GM13977 (cell line): Measurements from ENCODE around the gene MYO10.

Experiments
- DNase-seq: peaks from one replicate; pipeline ENCODE4 v3.0.0; 2012; ENCODE audit warnings: low spot score
- CTCF ChIP-seq: IDR thresholded peaks from 2 replicates; pipeline ENCODE4 v1.5.1; 2012; ENCODE audit warnings: mild to moderate bottlenecking, control low read depth; ENCODE audit not compliant: insufficient read depth; ENCODE audit errors: extremely low read depth, missing control alignments
- in situ Hi-C: fragments of 300-500 bp; cut with MboI; formaldehyde crosslinking; loops from one replicate; pipeline ENCODE4 v1.12.0; 2022; ENCODE audit warnings: low sequenced_read_pairs, low pct_unique_long_range_greater_than_20kb, mixed read lengths, inconsistent platforms; ENCODE audit not compliant: unreplicated experiment

The MYO10 gene

GRCh38 chr5:16894236-16895057, 41.6 kb downstream of the MYO10 start:
- in situ Hi-C loops: no loop called here

GRCh38 chr5:16891033-16891432, 45.1 kb downstream of the MYO10 start:
- in situ Hi-C loops: no loop called here
- DNase-seq: no peak
- TF ChIP-seq CTCF: no peak

More at GRCh38 chr5:16894236-16895057, 41.6 kb downstream of the MYO10 start:
- no peak for TF ChIP-seq CTCF
- DNase-seq: no peak

GRCh38 chr5:16889972-16890519, 46.0 kb downstream of the MYO10 start:
- DNase-seq: no peak
- in situ Hi-C loops: no loop called here
- TF ChIP-seq CTCF: no peak

- in situ Hi-C loops: no loop called here
- no peak for TF ChIP-seq CTCF
- DNase-seq: no peak
These were observed 46.7 kb downstream of the MYO10 start for GRCh38 chr5:16889203-16889971.

GRCh38 chr5:16888694-16889124, 47.4 kb downstream of the MYO10 start:
- in situ Hi-C loops: no loop called here
- TF ChIP-seq CTCF: no peak
- no peak for DNase-seq

- in situ Hi-C loops: no loop called here
- DNase-seq: no peak
- TF ChIP-seq CTCF: no peak
These were observed 49.2 kb downstream of the MYO10 start for GRCh38 chr5:16886793-16887345.
